ENCODE measurements around the gene SLC35D2. TPM values are rescaled to one million over a fixed set of nuclear protein-coding genes. Genes with fewer than 3 reads are reported as not detected.

SLC35D2 gene
- total and polyA plus RNA-seq, 4 donors: 19.2 to 44.6 (median 27.5) TPM

GRCh38 chr9:96305171-96305570 lies 78.3 kb downstream of the SLC35D2 start:
- H3K27ac ChIP-seq (ENCODE audit: low read depth in 1 of 2, low read length in 2 of 2): no peak overlapping the region
- DNase-seq (ENCODE audit: low spot score): no peak
- H3K36me3 ChIP-seq (ENCODE audit: control insufficient read depth in 4 of 4, insufficient read depth in 3 of 4, low read depth in 1 of 4, low read length in 3 of 4): no peaks in the 10 kb centered on the region
- H3K27me3 ChIP-seq (ENCODE audit: control insufficient read depth in 4 of 4, insufficient read depth in 4 of 4, low read length in 3 of 4): no peaks in the 10 kb centered on the region
- no peaks in the 10 kb centered on the region for H3K4me1 ChIP-seq (ENCODE audit: control insufficient read depth in 4 of 4, insufficient read depth in 4 of 4, low read length in 3 of 4)
- H3K9ac ChIP-seq (ENCODE audit: low read depth in 1 of 2, low read length in 2 of 2): no peak overlapping the region
- TF ChIP-seq, protein P1, sequence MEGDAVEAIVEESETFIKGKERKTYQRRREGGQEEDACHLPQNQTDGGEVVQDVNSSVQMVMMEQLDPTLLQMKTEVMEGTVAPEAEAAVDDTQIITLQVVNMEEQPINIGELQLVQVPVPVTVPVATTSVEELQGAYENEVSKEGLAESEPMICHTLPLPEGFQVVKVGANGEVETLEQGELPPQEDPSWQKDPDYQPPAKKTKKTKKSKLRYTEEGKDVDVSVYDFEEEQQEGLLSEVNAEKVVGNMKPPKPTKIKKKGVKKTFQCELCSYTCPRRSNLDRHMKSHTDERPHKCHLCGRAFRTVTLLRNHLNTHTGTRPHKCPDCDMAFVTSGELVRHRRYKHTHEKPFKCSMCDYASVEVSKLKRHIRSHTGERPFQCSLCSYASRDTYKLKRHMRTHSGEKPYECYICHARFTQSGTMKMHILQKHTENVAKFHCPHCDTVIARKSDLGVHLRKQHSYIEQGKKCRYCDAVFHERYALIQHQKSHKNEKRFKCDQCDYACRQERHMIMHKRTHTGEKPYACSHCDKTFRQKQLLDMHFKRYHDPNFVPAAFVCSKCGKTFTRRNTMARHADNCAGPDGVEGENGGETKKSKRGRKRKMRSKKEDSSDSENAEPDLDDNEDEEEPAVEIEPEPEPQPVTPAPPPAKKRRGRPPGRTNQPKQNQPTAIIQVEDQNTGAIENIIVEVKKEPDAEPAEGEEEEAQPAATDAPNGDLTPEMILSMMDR (IDR thresholded peaks at IDR 0.05; ENCODE audit: low read depth, low read length, missing input control): no peak
- TF ChIP-seq GABPA (IDR thresholded peaks at IDR 0.05 in 1 of 2, conservative IDR thresholded peaks at IDR 0.05 in 1 of 2) (no peak), JUND (IDR thresholded peaks at IDR 0.05) (no peak), NR2F2 (IDR thresholded peaks at IDR 0.05) (no peak), EGR1 (IDR thresholded peaks at IDR 0.05; ENCODE audit: low read depth in 2 of 2) (no peak), YY1 (IDR thresholded peaks at IDR 0.05) (no peak), RAD21 (IDR thresholded peaks at IDR 0.05) (no peak), RXRA (IDR thresholded peaks at IDR 0.05) (no peak), FOXA1 (IDR thresholded peaks at IDR 0.05) (no peak), TAF1 (conservative IDR thresholded peaks at IDR 0.05) (no peak), SP1 (IDR thresholded peaks at IDR 0.05) (no peak), FOXA2 (IDR thresholded peaks at IDR 0.05) (no peak)
- TF ChIP-seq, protein P2, sequence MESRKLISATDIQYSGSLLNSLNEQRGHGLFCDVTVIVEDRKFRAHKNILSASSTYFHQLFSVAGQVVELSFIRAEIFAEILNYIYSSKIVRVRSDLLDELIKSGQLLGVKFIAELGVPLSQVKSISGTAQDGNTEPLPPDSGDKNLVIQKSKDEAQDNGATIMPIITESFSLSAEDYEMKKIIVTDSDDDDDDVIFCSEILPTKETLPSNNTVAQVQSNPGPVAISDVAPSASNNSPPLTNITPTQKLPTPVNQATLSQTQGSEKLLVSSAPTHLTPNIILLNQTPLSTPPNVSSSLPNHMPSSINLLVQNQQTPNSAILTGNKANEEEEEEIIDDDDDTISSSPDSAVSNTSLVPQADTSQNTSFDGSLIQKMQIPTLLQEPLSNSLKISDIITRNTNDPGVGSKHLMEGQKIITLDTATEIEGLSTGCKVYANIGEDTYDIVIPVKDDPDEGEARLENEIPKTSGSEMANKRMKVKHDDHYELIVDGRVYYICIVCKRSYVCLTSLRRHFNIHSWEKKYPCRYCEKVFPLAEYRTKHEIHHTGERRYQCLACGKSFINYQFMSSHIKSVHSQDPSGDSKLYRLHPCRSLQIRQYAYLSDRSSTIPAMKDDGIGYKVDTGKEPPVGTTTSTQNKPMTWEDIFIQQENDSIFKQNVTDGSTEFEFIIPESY (IDR thresholded peaks at IDR 0.05): no peak
- TF ChIP-seq, protein P3, sequence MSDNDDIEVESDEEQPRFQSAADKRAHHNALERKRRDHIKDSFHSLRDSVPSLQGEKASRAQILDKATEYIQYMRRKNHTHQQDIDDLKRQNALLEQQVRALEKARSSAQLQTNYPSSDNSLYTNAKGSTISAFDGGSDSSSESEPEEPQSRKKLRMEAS (IDR thresholded peaks at IDR 0.05): no peak
- no peak overlapping the region for H3K4me3 ChIP-seq (ENCODE audit: low read depth in 1 of 3, low read length in 3 of 3)
- 86% methylated on average over 4 of the region's 4 CpGs for WGBS
- no peaks in the 10 kb centered on the region for H3K9me3 ChIP-seq (ENCODE audit: control insufficient read depth in 4 of 4, low read length in 3 of 4)

DNA sequence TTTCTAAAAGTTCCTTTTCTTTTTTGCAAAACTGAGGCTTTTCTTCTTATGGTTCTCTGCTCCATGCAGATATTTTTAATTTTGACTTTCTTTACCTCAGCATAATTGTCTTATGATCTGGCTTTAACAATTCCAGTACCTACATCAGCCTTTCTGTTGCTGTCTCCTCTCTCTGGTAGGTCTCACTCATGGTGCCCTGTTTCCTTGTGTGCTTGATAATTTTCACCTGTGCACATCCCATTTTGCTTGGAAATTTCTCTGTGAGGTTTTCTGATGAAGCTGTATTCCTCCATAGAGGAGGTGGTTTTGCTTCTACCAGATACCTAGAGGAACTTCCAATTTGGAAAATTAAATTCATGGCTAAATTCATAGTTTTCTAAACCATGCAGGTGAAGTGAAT lies 79.3 kb downstream of the SLC35D2 start:
- Histone ChIP-seq H3K4me3 (ENCODE audit: low read depth in 1 of 3, low read length in 3 of 3) (no peak overlapping the region), H3K27ac (ENCODE audit: low read depth in 1 of 2, low read length in 2 of 2) (no peak overlapping the region), H3K27me3 (ENCODE audit: control insufficient read depth in 4 of 4, insufficient read depth in 4 of 4, low read length in 3 of 4) (no peaks in the 10 kb centered on the region), H3K9ac (ENCODE audit: low read depth in 1 of 2, low read length in 2 of 2) (no peak overlapping the region), H3K9me3 (ENCODE audit: control insufficient read depth in 4 of 4, low read length in 3 of 4) (no peaks in the 10 kb centered on the region), H3K36me3 (ENCODE audit: control insufficient read depth in 4 of 4, insufficient read depth in 3 of 4, low read depth in 1 of 4, low read length in 3 of 4) (no peaks in the 10 kb centered on the region), H3K4me1 (ENCODE audit: control insufficient read depth in 4 of 4, insufficient read depth in 4 of 4, low read length in 3 of 4) (no peaks in the 10 kb centered on the region)
- DNase-seq (ENCODE audit: low spot score): no peak
- TF ChIP-seq TAF1 (conservative IDR thresholded peaks at IDR 0.05): no peak
- no peak for TF ChIP-seq SP1 (IDR thresholded peaks at IDR 0.05)
- TF ChIP-seq, protein P2 (IDR thresholded peaks at IDR 0.05): no peak
- no peak for TF ChIP-seq HNF4G (IDR thresholded peaks at IDR 0.05)
- no peak for TF ChIP-seq FOXA1 (IDR thresholded peaks at IDR 0.05)
- TF ChIP-seq RAD21 (IDR thresholded peaks at IDR 0.05): no peak
- TF ChIP-seq, protein P3 (IDR thresholded peaks at IDR 0.05): no peak
